Ovary (tissue), 9 donors: ENCODE results near the gene SLC10A4. TPM values are rescaled to one million over a fixed set of nuclear protein-coding genes. Genes with fewer than 3 reads are reported as not detected.

ENCODE experiments used
- DNase-seq, 5 donors: peaks; one replicate each; pipeline ENCODE4 v3.0.0-alpha.2; 2019 to 2020
- H3K27ac ChIP-seq, 2 donors: fragments of 200-600 bp; one replicate each; pipeline versions ENCODE4 v1.5.1 to v1.8.0; 2019 to 2022
- H3K27me3 ChIP-seq: fragments of 200-600 bp; one replicate; pipeline ENCODE4 v1.8.0; 2022
- H3K36me3 ChIP-seq: fragments of 200-600 bp; sonication (generic); one replicate; pipeline ENCODE4 v1.5.1; 2019
- H3K4me1 ChIP-seq: one replicate; pipeline ENCODE4 v1.8.1; 2013; ENCODE audit warnings: mild to moderate bottlenecking, moderate library complexity; ENCODE audit not compliant: insufficient read depth
- H3K4me3 ChIP-seq: fragments of 200-600 bp; sonication (generic); one replicate; pipeline ENCODE4 v1.5.1; 2017
- H3K9me3 ChIP-seq, 2 donors: fragments of 200-600 bp in 1 of 2; sonication (generic) in 1 of 2; one replicate each; pipeline versions ENCODE4 v1.5.1 to v1.8.1; 2013 to 2019; ENCODE audit warnings: mild to moderate bottlenecking in 1 of 2, moderate library complexity in 1 of 2
- EP300 ChIP-seq: sonication (generic); formaldehyde crosslinking; IDR thresholded peaks from one replicate; pipeline ENCODE4 v1.6.1; 2017; ENCODE audit warnings: antibody characterized with exemption
- POLR2A ChIP-seq: fragments of 450-650 bp; IDR thresholded peaks from one replicate; pipeline ENCODE4 v1.6.1; 2017; ENCODE audit warnings: antibody characterized with exemption, mild to moderate bottlenecking, moderate library complexity
- WGBS, 3 donors: extraction: QIAGEN DNeasy Blood & Tissue Kit in 1 of 3; methylation state at CpG; one replicate each; pipeline versions ENCODE4 v1.1.5 to v1.1.7; 2013 to 2017; 5-methylcytosine and 5-hydroxymethylcytosine counted together
- intact Hi-C, 4 donors: fragments of 100-400 bp; cut with DNase I; formaldehyde crosslinking; loops; one replicate each; pipeline versions ENCODE4 v1.11.0 to v1.15.1; 2022 to 2023
- polyA plus RNA-seq, 2 donors: library from polyadenylated mRNA; stranded (reverse); fragments of 200-250 nt in 1 of 2; fragments of 350-450 nt in 1 of 2; fragmentation: Illumina TruSeq in 1 of 2; extraction: RNeasy Lipid Tissue Mini Kit (QIAGEN cat#74804) in 1 of 2; gene quantifications; one replicate each; pipeline ENCODE4 v1.2.3, GENCODE V29; 2013 to 2014
- total RNA-seq, 7 donors: library from RNA; depleted of rRNA in 2 of 7; stranded (reverse); fragments of >200 nt in 2 of 7; fragmentation: NEBNext Ultra II Directional in 3 of 7; extraction: Animal tissue kit (Norgen Biotek cat#: 25700) in 3 of 7; gene quantifications; one replicate each; pipeline versions ENCODE4 v1.1.0 to v1.2.4, GENCODE V29; 2016 to 2023
- TF ChIP-seq, protein P1 (sequence below), 3 donors: fragments of 450-650 bp in 2 of 3; fragments of 200-600 bp in 1 of 3; IDR thresholded peaks; one replicate each; pipeline versions ENCODE4 v1.5.1 to v1.8.0; 2016 to 2022; ENCODE audit warnings: antibody characterized with exemption in 3 of 3, mild to moderate bottlenecking in 1 of 3
- donor health status: DM: no; HTN: no; CAD: no; lungs with moderate emphysema.
- donor health status: DM: no; HTN: no; CAD: no.
- donor health status: Bipolar disorder and iron deficiency.
- donor health status: DM: yes; HTN: yes; CAD: no.
- donor health status: DM: no; HTN: no; CAD: no.
- donor health status: DM: yes; HTN: yes; CAD: no.

The SLC10A4 gene
- total and polyA plus RNA-seq, 9 donors = 0.05 to 0.20 (median 0.12) TPM; not detected in 5

GRCh38 chr4:48454591-48454990 lies 28.6 kb upstream of the SLC10A4 start:
- intact Hi-C loops = no loop called here
- DNase-seq = no peak
- Histone ChIP-seq H3K27ac (no peak overlapping the region), H3K9me3 (no peaks in the 10 kb centered on the region), H3K4me1 (no peaks in the 10 kb centered on the region), H3K27me3 (no peaks in the 10 kb centered on the region), H3K4me3 (no peak overlapping the region), H3K36me3 (no peaks in the 10 kb centered on the region)
- TF ChIP-seq EP300 (no peak), POLR2A (no peak)
- TF ChIP-seq, protein P1, sequence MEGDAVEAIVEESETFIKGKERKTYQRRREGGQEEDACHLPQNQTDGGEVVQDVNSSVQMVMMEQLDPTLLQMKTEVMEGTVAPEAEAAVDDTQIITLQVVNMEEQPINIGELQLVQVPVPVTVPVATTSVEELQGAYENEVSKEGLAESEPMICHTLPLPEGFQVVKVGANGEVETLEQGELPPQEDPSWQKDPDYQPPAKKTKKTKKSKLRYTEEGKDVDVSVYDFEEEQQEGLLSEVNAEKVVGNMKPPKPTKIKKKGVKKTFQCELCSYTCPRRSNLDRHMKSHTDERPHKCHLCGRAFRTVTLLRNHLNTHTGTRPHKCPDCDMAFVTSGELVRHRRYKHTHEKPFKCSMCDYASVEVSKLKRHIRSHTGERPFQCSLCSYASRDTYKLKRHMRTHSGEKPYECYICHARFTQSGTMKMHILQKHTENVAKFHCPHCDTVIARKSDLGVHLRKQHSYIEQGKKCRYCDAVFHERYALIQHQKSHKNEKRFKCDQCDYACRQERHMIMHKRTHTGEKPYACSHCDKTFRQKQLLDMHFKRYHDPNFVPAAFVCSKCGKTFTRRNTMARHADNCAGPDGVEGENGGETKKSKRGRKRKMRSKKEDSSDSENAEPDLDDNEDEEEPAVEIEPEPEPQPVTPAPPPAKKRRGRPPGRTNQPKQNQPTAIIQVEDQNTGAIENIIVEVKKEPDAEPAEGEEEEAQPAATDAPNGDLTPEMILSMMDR (IDR thresholded peaks at IDR 0.05) = no peak
- 92 to 97% (median 97%) methylated on average over 2 of the region's 2 CpGs for WGBS, 3 donors

DNA sequence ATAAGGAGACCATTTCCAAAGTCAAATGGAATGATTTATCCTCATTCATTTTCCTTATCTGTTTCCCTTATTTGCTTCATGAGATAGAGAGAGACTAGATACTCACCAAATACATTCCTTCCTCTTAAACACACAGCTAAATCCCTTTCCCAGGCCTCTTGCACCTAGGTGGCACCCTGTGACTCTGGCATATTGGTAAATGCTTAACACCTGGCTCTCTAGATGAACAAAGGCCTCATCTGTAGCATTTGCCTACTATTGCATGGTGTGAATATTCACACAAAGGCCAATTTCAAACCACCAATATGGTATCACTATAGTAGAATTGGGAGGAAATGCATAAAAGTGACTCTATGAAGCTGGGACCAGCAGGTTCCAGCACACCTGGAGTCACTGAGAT lies 22.1 kb upstream of the SLC10A4 start:
- Histone ChIP-seq H3K4me1 (no peaks in the 10 kb centered on the region), H3K36me3 (no peaks in the 10 kb centered on the region), H3K27ac (no peak overlapping the region), H3K9me3 (no peaks in the 10 kb centered on the region), H3K4me3 (no peak overlapping the region), H3K27me3 (no peaks in the 10 kb centered on the region)
- intact Hi-C loops = no loop called here
- no peak for DNase-seq
- TF ChIP-seq POLR2A (no peak), EP300 (no peak)
- TF ChIP-seq, protein P1 (IDR thresholded peaks at IDR 0.05) = no peak

DNA sequence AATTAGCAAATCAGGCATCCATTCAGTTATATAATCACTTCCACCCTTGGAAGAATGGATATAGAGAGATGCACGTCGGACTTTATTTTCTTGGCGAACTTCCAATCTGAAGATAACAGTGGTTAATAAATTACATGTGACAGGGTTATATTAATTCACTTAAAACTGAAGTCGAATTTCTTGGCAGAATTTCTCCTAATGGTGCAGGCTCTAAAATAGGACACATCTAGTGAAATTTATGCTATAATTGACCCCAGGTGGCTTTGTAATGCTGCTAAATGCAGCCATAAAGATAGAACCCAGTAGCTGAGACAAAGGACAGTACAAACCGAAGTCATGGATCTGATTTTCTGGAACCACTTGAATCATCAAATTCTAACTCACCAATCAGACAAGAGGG lies 20.8 kb upstream of the SLC10A4 start:
- Histone ChIP-seq H3K27ac (no peak overlapping the region), H3K27me3 (no peaks in the 10 kb centered on the region), H3K9me3 (no peaks in the 10 kb centered on the region), H3K4me1 (no peaks in the 10 kb centered on the region), H3K4me3 (no peak overlapping the region), H3K36me3 (no peaks in the 10 kb centered on the region)
- DNase-seq = no peak
- intact Hi-C loops = no loop called here
- WGBS, 3 donors = 7 to 10% (median 10%) methylated on average over 5 of the region's 5 CpGs
- TF ChIP-seq, protein P1 (IDR thresholded peaks at IDR 0.05) = no peak
- no peak for TF ChIP-seq EP300

DNA sequence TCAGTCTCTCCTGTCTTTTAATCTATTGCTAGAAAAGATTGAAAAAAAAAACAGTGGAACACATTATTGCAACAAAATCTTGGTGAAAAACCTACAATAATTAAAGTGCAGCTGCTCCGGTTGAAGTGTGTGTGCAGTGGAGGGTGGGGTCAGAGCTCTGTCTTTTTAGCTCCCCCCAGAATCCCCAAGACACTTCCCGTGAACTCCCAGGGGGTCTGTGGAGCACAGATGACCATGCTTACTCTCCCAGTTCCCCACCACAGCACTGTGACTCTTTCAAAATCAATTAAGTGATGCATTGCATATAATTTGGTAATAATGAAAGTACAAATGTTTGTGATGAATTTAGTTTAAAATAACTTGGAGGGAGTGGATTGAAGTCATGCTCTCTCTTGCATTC lies 15.7 kb upstream of the SLC10A4 start:
- intact Hi-C loops = no loop called here
- WGBS, 3 donors = 35 to 45% (median 37%) methylated on average over 2 of the region's 2 CpGs
- DNase-seq = no peak

More for the DNA sequence above, 15.7 kb upstream of the SLC10A4 start:
- no peaks in the 10 kb centered on the region for H3K27me3 ChIP-seq
- no peak for TF ChIP-seq EP300
- TF ChIP-seq, protein P1 (IDR thresholded peaks at IDR 0.05) = no peak
- no peak for TF ChIP-seq POLR2A
- no peaks in the 10 kb centered on the region for H3K4me1 ChIP-seq
- H3K27ac ChIP-seq = no peak overlapping the region
- no peak overlapping the region for H3K4me3 ChIP-seq
- H3K36me3 ChIP-seq = no peaks in the 10 kb centered on the region
- no peaks in the 10 kb centered on the region for H3K9me3 ChIP-seq
